ENCODE data around the gene HEMGN. TPM values are rescaled to one million over a fixed set of nuclear protein-coding genes. Genes with fewer than 3 reads are reported as not detected.

The HEMGN gene
- not detected in 2 replicates for total RNA-seq
- total RNA-seq (2013): 5.0 TPM
- 0.06 TPM in 2 replicates for polyA plus RNA-seq
- 0.78 TPM in 1 of 2 replicates, not detected in the other for polyA minus RNA-seq

DNA sequence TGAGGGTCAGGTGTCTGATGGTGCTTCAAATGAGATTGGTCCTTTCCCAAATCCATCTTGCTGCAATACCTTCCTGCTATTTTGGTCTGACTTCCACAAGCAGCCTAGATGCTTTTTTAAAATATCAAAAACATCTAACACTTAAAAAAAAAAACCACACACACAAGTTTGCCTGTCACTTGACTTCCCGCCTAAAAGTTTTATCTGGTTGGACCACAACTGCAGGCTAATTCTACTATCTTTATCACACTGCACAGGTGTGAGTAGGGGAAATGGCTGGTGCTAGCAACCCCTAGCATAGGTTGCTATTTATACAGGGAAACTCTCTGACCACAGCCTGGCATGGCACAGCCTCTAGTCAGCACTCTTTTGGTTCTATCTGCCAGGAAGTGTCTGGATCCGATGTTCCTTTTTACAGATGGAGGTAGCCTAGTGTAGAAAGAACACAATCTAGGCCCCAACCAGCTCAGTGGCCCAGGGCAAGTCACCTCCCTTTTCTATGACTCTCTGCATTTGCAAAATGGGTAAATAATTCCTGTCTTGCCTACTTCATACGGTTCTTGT is at the start of gene HEMGN:
HEMGN (minus strand) TSS at position 92 of the 564 bp plus-strand sequence; CDS start at position 56, 36 bp downstream.
- H3K4me1 ChIP-seq (ENCODE audit: control insufficient read depth in 2 of 2, insufficient read depth in 2 of 2, low read length in 2 of 2): peaks cover 3 to 6% of the 10 kb centered on the region in 2 donors
- H3K9me3 ChIP-seq (ENCODE audit: control extremely low read depth in 1 of 3, control insufficient read depth in 2 of 3, insufficient read depth in 1 of 3, low read length in 2 of 3): no peaks in the 10 kb centered on the region
- H3K4me1 Mint-ChIP-seq: peaks cover 6% of the 10 kb centered on the region
- POLR2A ChIA-PET: no interaction called here
- H3K9ac ChIP-seq (ENCODE audit: low read length): no peak within 1 kb of the TSS
- no peaks in the 10 kb centered on the region for H3K36me3 ChIP-seq (replicated peaks in 1 of 2; ENCODE audit: control extremely low read depth in 1 of 2, control insufficient read depth in 1 of 2, extremely low read depth in 1 of 2, insufficient read depth in 2 of 2, low read length in 1 of 2)
- peaks cover 0 to 13% (median 4%) of the 10 kb centered on the region in 4 experiments for H3K27me3 ChIP-seq (replicated peaks in 1 of 4; ENCODE audit: control extremely low read depth in 1 of 4, control insufficient read depth in 3 of 4, insufficient read depth in 4 of 4, low read length in 3 of 4)
- H3K4me3 Mint-ChIP-seq: no peak within 1 kb of the TSS
- ATAC-seq (ENCODE audit: low read depth) (peak; percentile 21), DNase-seq (peak; percentile 42)
- no CpG with 5 or more reads among the region's 3 CpGs for WGBS (ENCODE audit: insufficient coverage)
- no peak within 1 kb of the TSS for H2AFZ ChIP-seq (ENCODE audit: insufficient read depth, low read depth, low read length, poor library complexity, severe bottlenecking)
- no peaks in the 10 kb centered on the region for H3K79me2 ChIP-seq (ENCODE audit: control insufficient read depth, insufficient read depth, low read length)
- intact Hi-C loops (cut with micrococcal nuclease): no loop called here
- CTCF ChIA-PET: no interaction called here
- H3K4me3 ChIP-seq (ENCODE audit: control extremely low read depth in 1 of 5, extremely low read depth in 1 of 5, insufficient read depth in 1 of 5, low read depth in 2 of 5, low read length in 4 of 5): no peak within 1 kb of the TSS
- H3K27me3 Mint-ChIP-seq: peaks cover 23% of the 10 kb centered on the region
- no peaks in the 10 kb centered on the region for H3K9me3 Mint-ChIP-seq (ENCODE audit: insufficient read depth)
- no peak for TF ChIP-seq EZH2 (IDR thresholded peaks at IDR 0.05; ENCODE audit: borderline replicate concordance, insufficient read depth, low read depth, low read length, poor library complexity, severe bottlenecking)
- TF ChIP-seq, protein P1, sequence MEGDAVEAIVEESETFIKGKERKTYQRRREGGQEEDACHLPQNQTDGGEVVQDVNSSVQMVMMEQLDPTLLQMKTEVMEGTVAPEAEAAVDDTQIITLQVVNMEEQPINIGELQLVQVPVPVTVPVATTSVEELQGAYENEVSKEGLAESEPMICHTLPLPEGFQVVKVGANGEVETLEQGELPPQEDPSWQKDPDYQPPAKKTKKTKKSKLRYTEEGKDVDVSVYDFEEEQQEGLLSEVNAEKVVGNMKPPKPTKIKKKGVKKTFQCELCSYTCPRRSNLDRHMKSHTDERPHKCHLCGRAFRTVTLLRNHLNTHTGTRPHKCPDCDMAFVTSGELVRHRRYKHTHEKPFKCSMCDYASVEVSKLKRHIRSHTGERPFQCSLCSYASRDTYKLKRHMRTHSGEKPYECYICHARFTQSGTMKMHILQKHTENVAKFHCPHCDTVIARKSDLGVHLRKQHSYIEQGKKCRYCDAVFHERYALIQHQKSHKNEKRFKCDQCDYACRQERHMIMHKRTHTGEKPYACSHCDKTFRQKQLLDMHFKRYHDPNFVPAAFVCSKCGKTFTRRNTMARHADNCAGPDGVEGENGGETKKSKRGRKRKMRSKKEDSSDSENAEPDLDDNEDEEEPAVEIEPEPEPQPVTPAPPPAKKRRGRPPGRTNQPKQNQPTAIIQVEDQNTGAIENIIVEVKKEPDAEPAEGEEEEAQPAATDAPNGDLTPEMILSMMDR (IDR thresholded peaks at IDR 0.05): no peak
- H3K27ac Mint-ChIP-seq: no peak within 1 kb of the TSS
- H3K4me2 ChIP-seq (replicated peaks; ENCODE audit: low read depth, low read length, poor library complexity, severe bottlenecking): no peak within 1 kb of the TSS
- H3K27ac ChIP-seq (ENCODE audit: low read length in 2 of 2): no peak within 1 kb of the TSS
- no peaks in the 10 kb centered on the region for H4K20me1 ChIP-seq (ENCODE audit: control insufficient read depth, insufficient read depth, low read length, poor library complexity, severe bottlenecking)

- H4K20me1 ChIP-seq (ENCODE audit: control insufficient read depth, insufficient read depth, low read length, poor library complexity, severe bottlenecking): no peaks in the 10 kb centered on the region
- H3K27ac ChIP-seq (ENCODE audit: low read length in 2 of 2): no peak overlapping the region
- H3K27me3 ChIP-seq (replicated peaks in 1 of 4; ENCODE audit: control extremely low read depth in 1 of 4, control insufficient read depth in 3 of 4, insufficient read depth in 4 of 4, low read length in 3 of 4): no peaks in the 10 kb centered on the region
- peaks cover 0 to 6% (median 0%) of the 10 kb centered on the region in 3 donors for H3K9me3 ChIP-seq (ENCODE audit: control extremely low read depth in 1 of 3, control insufficient read depth in 2 of 3, insufficient read depth in 1 of 3, low read length in 2 of 3)
- H3K4me3 ChIP-seq (ENCODE audit: control extremely low read depth in 1 of 5, extremely low read depth in 1 of 5, insufficient read depth in 1 of 5, low read depth in 2 of 5, low read length in 4 of 5): no peak overlapping the region
- no peak overlapping the region for H2AFZ ChIP-seq (ENCODE audit: insufficient read depth, low read depth, low read length, poor library complexity, severe bottlenecking)
- no peak for TF ChIP-seq EZH2 (IDR thresholded peaks at IDR 0.05; ENCODE audit: borderline replicate concordance, insufficient read depth, low read depth, low read length, poor library complexity, severe bottlenecking)
- TF ChIP-seq, protein P1 (IDR thresholded peaks at IDR 0.05): no peak
- H3K4me1 Mint-ChIP-seq: peaks cover 65% of the 10 kb centered on the region
- H3K36me3 ChIP-seq (replicated peaks in 1 of 2; ENCODE audit: control extremely low read depth in 1 of 2, control insufficient read depth in 1 of 2, extremely low read depth in 1 of 2, insufficient read depth in 2 of 2, low read length in 1 of 2): no peaks in the 10 kb centered on the region
- ChIA-PET POLR2A (interaction anchor here (0.7 to 1.0 kb wide), 2 partner anchors 65 to 69 kb away, joined by 3 to 4 read pairs; partner anchors contain the start of genes NANS and TRMO), CTCF (interaction anchor here (1.5 to 5.3 kb wide), 2 partner anchors 47 to 64 kb away, joined by 12 to 27 read pairs; no protein-coding TSS in a partner anchor)
- H3K9ac ChIP-seq (ENCODE audit: low read length): no peak overlapping the region
- DNase-seq (peak; percentile 44), ATAC-seq (ENCODE audit: low read depth) (no peak)
- peaks cover 77% of the 10 kb centered on the region for H3K79me2 ChIP-seq (ENCODE audit: control insufficient read depth, insufficient read depth, low read length)
- H3K27me3 Mint-ChIP-seq: no peaks in the 10 kb centered on the region
- no peaks in the 10 kb centered on the region for H3K9me3 Mint-ChIP-seq (ENCODE audit: insufficient read depth)
- peak overlapping the region; percentile 4 for H3K4me2 ChIP-seq (replicated peaks; ENCODE audit: low read depth, low read length, poor library complexity, severe bottlenecking)
- peak overlapping the region; percentile 11 for H3K4me3 Mint-ChIP-seq
- intact Hi-C loops (cut with micrococcal nuclease): loop anchor here (10.0 kb wide), 3 partner anchors 293 to 1573 kb away; partner anchors contain the start of genes TDRD7, XPA and ZNF367
- peaks cover 45 to 52% of the 10 kb centered on the region in 2 donors for H3K4me1 ChIP-seq (ENCODE audit: control insufficient read depth in 2 of 2, insufficient read depth in 2 of 2, low read length in 2 of 2)
- peak overlapping the region; percentile 34 for H3K27ac Mint-ChIP-seq
- WGBS (ENCODE audit: insufficient coverage): no CpG with 5 or more reads among the region's 5 CpGs
Observed at GRCh38 chr9:97987487-97987886, 49.5 kb upstream of the HEMGN start.
